ENCODE data around the gene DLX6. TPM values are rescaled to one million over a fixed set of nuclear protein-coding genes. Genes with fewer than 3 reads are reported as not detected.

Gene DLX6
- total and polyA plus RNA-seq, 2 of the 8 experiments (the other 6 are each of a cell fraction or from before 2014, with no cell fraction given) = not detected

DNA sequence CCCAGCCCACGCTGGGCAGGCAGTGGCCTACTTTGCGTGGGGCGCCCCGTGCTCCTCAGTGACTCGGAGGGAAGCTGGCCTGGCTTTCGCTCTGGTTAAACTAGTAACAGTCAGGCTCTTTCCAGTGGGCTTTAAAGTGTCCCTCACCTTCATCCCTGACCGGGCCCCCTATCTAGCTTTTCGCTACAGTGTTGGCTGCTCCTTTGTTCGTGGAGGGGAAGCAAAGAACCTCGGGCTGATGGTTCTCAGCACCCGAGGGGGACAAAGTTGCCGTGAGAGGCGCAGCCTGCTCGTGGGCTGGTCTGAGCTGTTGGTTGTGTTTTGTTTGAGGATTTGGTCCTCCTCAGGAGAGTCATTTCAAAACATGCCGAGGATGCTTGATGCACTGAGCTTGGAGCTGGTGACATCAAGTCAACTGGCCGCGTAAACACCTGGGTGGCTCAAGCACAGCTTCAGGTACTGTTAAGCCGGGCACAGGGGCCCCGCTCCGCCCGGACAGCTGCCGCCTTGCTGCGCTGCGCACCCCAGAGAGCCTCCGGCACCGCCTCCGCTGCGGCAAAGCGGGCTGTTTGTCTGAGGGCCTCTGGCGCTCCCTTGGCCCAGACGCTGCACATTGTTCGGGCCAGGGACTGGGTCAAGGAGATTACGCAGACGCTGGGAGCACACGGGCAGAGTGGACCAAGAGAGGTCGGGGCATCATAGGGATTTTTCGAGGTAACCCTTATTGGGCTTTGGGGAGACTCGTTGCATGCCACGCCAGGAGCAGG, 1.6 kb downstream of the DLX6 start (continued):
- TF ChIP-seq EZH2 (IDR thresholded peaks at IDR 0.05; ENCODE audit: low read depth, low read length, severe bottlenecking) (peak; percentile 98), FOSL1 (IDR thresholded peaks at IDR 0.05; ENCODE audit: insufficient read depth, low read depth, low read length) (no peak), RNF2 (IDR thresholded peaks at IDR 0.05; ENCODE audit: borderline replicate concordance, low read depth, low read length, missing control alignments, poor library complexity, severe bottlenecking) (peak; percentile 94), EGR1 (IDR thresholded peaks at IDR 0.05; ENCODE audit: borderline replicate concordance, low read depth, low read length) (no peak), GTF2F1 (IDR thresholded peaks at IDR 0.05; ENCODE audit: borderline replicate concordance, low read depth, low read length) (no peak), SIX5 (IDR thresholded peaks at IDR 0.05; ENCODE audit: low read depth, low read length) (no peak), JUND (IDR thresholded peaks at IDR 0.05; ENCODE audit: low read length) (no peak), POLR2AphosphoS5 (IDR thresholded peaks at IDR 0.05; ENCODE audit: low read depth, low read length) (no peak), PHF8 (conservative IDR thresholded peaks at IDR 0.05; ENCODE audit: low read depth, low read length) (no peak), HDAC6 (IDR thresholded peaks at IDR 0.05; ENCODE audit: low read depth, low read length) (no peak), CHD2 (IDR thresholded peaks at IDR 0.05; ENCODE audit: low read length) (no peak), RXRA (IDR thresholded peaks at IDR 0.05; ENCODE audit: insufficient read depth, low read depth, low read length) (no peak), SUZ12 (IDR thresholded peaks at IDR 0.05; ENCODE audit: low read length) (peak; percentile 100), KDM4A (IDR thresholded peaks at IDR 0.05; ENCODE audit: low read depth, low read length, severe bottlenecking) (peak; percentile 47)
- TF ChIP-seq, protein P1, sequence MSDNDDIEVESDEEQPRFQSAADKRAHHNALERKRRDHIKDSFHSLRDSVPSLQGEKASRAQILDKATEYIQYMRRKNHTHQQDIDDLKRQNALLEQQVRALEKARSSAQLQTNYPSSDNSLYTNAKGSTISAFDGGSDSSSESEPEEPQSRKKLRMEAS (IDR thresholded peaks at IDR 0.05) = no peak
